Measurements from ENCODE around the gene UAP1. TPM values are rescaled to one million over a fixed set of nuclear protein-coding genes. Genes with fewer than 3 reads are reported as not detected.

Gene UAP1
- total RNA-seq, 1 experiment from 2014 or later: 26.9 TPM

- no peaks in the 10 kb centered on the region for H3K79me2 ChIP-seq (ENCODE audit: insufficient read depth, low read length)
- WGBS (ENCODE audit: extremely low coverage, insufficient read length, low lambda C conversion rate): no CpG with 5 or more reads among the region's 2 CpGs
- H4K91ac ChIP-seq (ENCODE audit: insufficient read length, low read depth, low read length): no peak overlapping the region
- H3K4me3 Mint-ChIP-seq: no peak overlapping the region
- no peak overlapping the region for H4K8ac ChIP-seq (replicated peaks; ENCODE audit: insufficient read length, low read depth, low read length)
- H4K5ac ChIP-seq (ENCODE audit: insufficient read length, low read depth, low read length): no peak overlapping the region
- H3K14ac ChIP-seq (ENCODE audit: insufficient read depth, low read length): no peak overlapping the region
- H3K4me1 ChIP-seq (ENCODE audit: insufficient read depth, low read length): peaks cover 4% of the 10 kb centered on the region; the same call in 1 of the 2 replicates
- H3K4me2 ChIP-seq (ENCODE audit: insufficient read depth, insufficient read length, low read length): no peak overlapping the region
- no peak overlapping the region for H3K18ac ChIP-seq (ENCODE audit: insufficient read length, low read depth, low read length)
- no peak overlapping the region for H2BK12ac ChIP-seq (ENCODE audit: insufficient read length, low read depth, low read length)
- no peaks in the 10 kb centered on the region for H3K27me3 ChIP-seq (ENCODE audit: insufficient read depth, low read length)
- H3K27me3 Mint-ChIP-seq (ENCODE audit: low read depth): peaks cover 2% of the 10 kb centered on the region; the same call in 1 of the 2 replicates
- H3K23ac ChIP-seq (ENCODE audit: insufficient read length, low read depth, low read length): no peak overlapping the region
- no peak for DNase-seq
- H2BK120ac ChIP-seq (ENCODE audit: low read depth, low read length, poor library complexity, severe bottlenecking): no peak overlapping the region
- H3K9me3 Mint-ChIP-seq: no peaks in the 10 kb centered on the region
- H3K36me3 Mint-ChIP-seq (ENCODE audit: insufficient read depth in 1 of 3, low read depth in 3 of 3): no peaks in the 10 kb centered on the region
- no peak overlapping the region for H3K9ac ChIP-seq (ENCODE audit: extremely low read depth, insufficient read length, low read length)
- H3K9me3 ChIP-seq (ENCODE audit: control insufficient read depth, low read depth, low read length): no peaks in the 10 kb centered on the region
- no peak overlapping the region for H3K27ac ChIP-seq (ENCODE audit: insufficient read length, low read depth, low read length)
- no peak overlapping the region for H2BK15ac ChIP-seq (ENCODE audit: low read depth, low read length)
- no peaks in the 10 kb centered on the region for H3K79me1 ChIP-seq (ENCODE audit: insufficient read depth, low read depth, low read length, poor library complexity, severe bottlenecking)
- H3T11ph ChIP-seq (ENCODE audit: low read length): no peak overlapping the region
- H3K4me1 Mint-ChIP-seq: peaks cover 9 to 20% of the 10 kb centered on the region in 2 experiments
- no peak for TF ChIP-seq CTCF (conservative IDR thresholded peaks at IDR 0.05)
- H3K56ac ChIP-seq (ENCODE audit: insufficient read length, low read depth, low read length): no peak overlapping the region
- H3K4ac ChIP-seq (ENCODE audit: low read depth, low read length): no peak overlapping the region
- H2AK5ac ChIP-seq (ENCODE audit: insufficient read length, low read length): no peak overlapping the region
- no peak overlapping the region for H3K27ac Mint-ChIP-seq
- H2AFZ ChIP-seq (ENCODE audit: low read length): no peak overlapping the region
- no peaks in the 10 kb centered on the region for H3K23me2 ChIP-seq (ENCODE audit: insufficient read length, low read depth, low read length, poor library complexity, severe bottlenecking)
- H4K20me1 ChIP-seq (ENCODE audit: control insufficient read depth, insufficient read depth, insufficient read length): no peaks in the 10 kb centered on the region
- H2BK20ac ChIP-seq (ENCODE audit: low read depth, low read length, poor library complexity, severe bottlenecking): no peak overlapping the region
- no peak overlapping the region for H2BK5ac ChIP-seq (ENCODE audit: insufficient read length, low read length)
Measured at GRCh38 chr1:162629651-162630050, 68.1 kb downstream of the UAP1 start.

Data from H9 (cell line).